IPS-20b (cell line): ENCODE results near the gene SPATA20.

Experiments used
- H3K27ac ChIP-seq: one replicate; pipeline ENCODE4 v1.5.1; 2013; ENCODE audit warnings: low read length
- H3K27me3 ChIP-seq: 2 replicates; pipeline ENCODE4 v1.6.1; 2013; ENCODE audit warnings: mild to moderate bottlenecking, low read length, inconsistent platforms; ENCODE audit not compliant: insufficient read depth
- H3K36me3 ChIP-seq: 2 replicates; pipeline ENCODE4 v1.6.1; 2013; ENCODE audit warnings: low read depth, mild to moderate bottlenecking, inconsistent platforms, low read length, moderate library complexity; ENCODE audit not compliant: insufficient read depth
- H3K4me1 ChIP-seq: 2 replicates; pipeline ENCODE4 v1.6.1; 2013; ENCODE audit warnings: mild to moderate bottlenecking, control low read depth, inconsistent platforms, low read length, moderate library complexity; ENCODE audit not compliant: insufficient read depth
- H3K4me3 ChIP-seq: 2 replicates; pipeline ENCODE4 v1.5.1; 2013; ENCODE audit warnings: mild to moderate bottlenecking, low read length, inconsistent platforms
- H3K9ac ChIP-seq: 2 replicates; pipeline ENCODE4 v1.6.1; 2013; ENCODE audit warnings: low read depth, mild to moderate bottlenecking, inconsistent platforms, low read length, moderate library complexity
- H3K9me3 ChIP-seq: 2 replicates; pipeline ENCODE4 v1.6.1; 2013; ENCODE audit warnings: mild to moderate bottlenecking, low read depth, low read length, inconsistent platforms; ENCODE audit not compliant: insufficient read depth

The SPATA20 gene

GRCh38 chr17:50596191-50597037, 49.4 kb downstream of the SPATA20 start:
- H3K4me1 ChIP-seq, result peaks cover 7% of the 10 kb centered on the region; the same call in 1 of the 2 replicates
- H3K27ac ChIP-seq, result no peak overlapping the region
- H3K27me3 ChIP-seq, result no peaks in the 10 kb centered on the region; the same call in 1 of the 2 replicates
- no peaks in the 10 kb centered on the region for H3K9me3 ChIP-seq
- no peaks in the 10 kb centered on the region for H3K36me3 ChIP-seq
- H3K4me3 ChIP-seq, result no peak overlapping the region
- H3K9ac ChIP-seq, result no peak overlapping the region

- no peaks in the 10 kb centered on the region; the same call in 1 of the 2 replicates for H3K27me3 ChIP-seq
- H3K9me3 ChIP-seq, result no peaks in the 10 kb centered on the region
- H3K4me1 ChIP-seq, result no peaks in the 10 kb centered on the region; the same call in 1 of the 2 replicates
- H3K9ac ChIP-seq, result no peak overlapping the region
- H3K36me3 ChIP-seq, result no peaks in the 10 kb centered on the region
- no peak overlapping the region for H3K4me3 ChIP-seq
- H3K27ac ChIP-seq, result no peak overlapping the region
Measured at GRCh38 chr17:50598487-50598886, 51.5 kb downstream of the SPATA20 start.

GRCh38 chr17:50599606-50600005, 52.6 kb downstream of the SPATA20 start:
- Histone ChIP-seq H3K9ac (no peak overlapping the region), H3K4me3 (no peak overlapping the region), H3K36me3 (no peaks in the 10 kb centered on the region), H3K4me1 (no peaks in the 10 kb centered on the region), H3K27me3 (no peaks in the 10 kb centered on the region; the same call in 1 of the 2 replicates), H3K27ac (no peak overlapping the region), H3K9me3 (no peaks in the 10 kb centered on the region)

DNA sequence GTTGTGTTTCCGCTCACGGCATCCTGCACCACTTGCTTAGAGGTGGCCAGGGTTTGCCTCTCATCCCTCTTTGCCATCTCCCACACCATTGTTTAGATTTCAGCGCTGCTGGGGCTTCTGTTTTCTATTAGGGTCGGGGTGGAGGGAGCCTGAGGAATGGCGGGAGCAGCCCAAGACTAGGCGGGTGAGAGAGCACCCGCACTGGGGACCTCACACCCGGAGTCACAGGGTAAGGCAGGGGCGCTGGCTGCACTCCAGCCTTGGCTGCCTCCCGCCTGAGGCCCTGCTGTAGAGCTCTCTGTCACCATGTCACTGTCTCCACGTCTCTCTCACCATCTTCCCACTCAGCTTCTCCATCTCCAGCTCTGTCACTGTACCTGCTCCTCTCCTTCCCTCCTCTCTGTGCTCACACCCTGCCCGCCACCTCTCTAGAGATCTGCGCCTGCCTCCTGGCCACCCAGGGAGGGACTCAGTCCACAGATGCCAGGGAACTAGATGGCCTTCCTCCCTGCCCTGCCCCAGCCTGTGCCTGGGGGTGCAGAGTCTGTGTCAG, 54.9 kb downstream of the SPATA20 start:
- H3K27ac ChIP-seq, result no peak overlapping the region
- H3K4me3 ChIP-seq, result no peak overlapping the region
- H3K27me3 ChIP-seq, result no peaks in the 10 kb centered on the region; the same call in 1 of the 2 replicates
- H3K9ac ChIP-seq, result no peak overlapping the region
- no peaks in the 10 kb centered on the region for H3K9me3 ChIP-seq
- H3K4me1 ChIP-seq, result no peaks in the 10 kb centered on the region
- H3K36me3 ChIP-seq, result no peaks in the 10 kb centered on the region

DNA sequence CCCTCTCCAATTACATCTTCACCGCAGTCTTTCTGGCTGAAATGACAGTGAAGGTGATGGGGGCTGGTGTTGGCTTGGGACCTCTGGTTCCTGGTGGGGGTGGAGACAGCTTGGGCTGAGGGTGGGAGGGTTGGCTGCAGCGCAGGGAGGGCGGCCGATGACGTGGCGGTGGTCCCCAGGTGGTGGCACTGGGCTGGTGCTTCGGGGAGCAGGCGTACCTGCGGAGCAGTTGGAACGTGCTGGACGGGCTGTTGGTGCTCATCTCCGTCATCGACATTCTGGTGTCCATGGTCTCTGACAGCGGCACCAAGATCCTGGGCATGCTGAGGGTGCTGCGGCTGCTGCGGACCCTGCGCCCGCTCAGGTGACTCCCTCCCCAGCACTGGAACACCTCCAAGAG, 55.9 kb downstream of the SPATA20 start:
- Histone ChIP-seq H3K4me3 (no peak overlapping the region), H3K27me3 (no peaks in the 10 kb centered on the region; the same call in 1 of the 2 replicates), H3K4me1 (no peaks in the 10 kb centered on the region), H3K36me3 (no peaks in the 10 kb centered on the region), H3K27ac (no peak overlapping the region), H3K9ac (no peak overlapping the region), H3K9me3 (no peaks in the 10 kb centered on the region)

- Histone ChIP-seq H3K27ac (no peak overlapping the region), H3K36me3 (no peaks in the 10 kb centered on the region), H3K27me3 (no peaks in the 10 kb centered on the region; the same call in 1 of the 2 replicates), H3K4me3 (no peak overlapping the region), H3K9me3 (no peaks in the 10 kb centered on the region), H3K9ac (no peak overlapping the region), H3K4me1 (no peaks in the 10 kb centered on the region)
Measured at GRCh38 chr17:50603340-50603739, 56.4 kb downstream of the SPATA20 start.

- H3K27me3 ChIP-seq, result no peaks in the 10 kb centered on the region; the same call in 1 of the 2 replicates
- H3K4me3 ChIP-seq, result no peak overlapping the region
- H3K27ac ChIP-seq, result no peak overlapping the region
- no peak overlapping the region for H3K9ac ChIP-seq
- H3K36me3 ChIP-seq, result no peaks in the 10 kb centered on the region
- no peaks in the 10 kb centered on the region; the same call in 1 of the 2 replicates for H3K4me1 ChIP-seq
- no peaks in the 10 kb centered on the region for H3K9me3 ChIP-seq
Measured at GRCh38 chr17:50604513-50604912, 57.5 kb downstream of the SPATA20 start.

DNA sequence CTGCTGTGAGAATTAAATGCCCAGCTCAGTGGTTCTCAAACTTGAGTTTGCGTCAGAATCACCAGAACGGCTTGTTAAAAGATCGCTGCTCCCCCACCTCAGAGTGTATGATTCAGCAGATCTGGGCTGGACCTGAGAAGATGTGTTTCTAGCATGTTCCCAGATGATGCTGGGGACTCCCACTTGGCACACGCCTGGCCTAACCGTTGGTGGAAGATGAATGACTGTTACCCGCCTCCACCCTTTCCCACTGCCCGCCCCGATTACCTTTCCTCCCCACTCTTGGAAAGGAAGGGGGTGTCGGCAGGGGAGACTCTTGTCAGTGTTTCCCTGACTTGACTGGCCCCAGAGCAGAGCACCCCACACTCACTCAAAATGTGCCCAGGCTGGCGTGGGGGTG, 58.5 kb downstream of the SPATA20 start:
- Histone ChIP-seq H3K27ac (no peak overlapping the region), H3K4me1 (no peaks in the 10 kb centered on the region; the same call in 1 of the 2 replicates), H3K9me3 (no peaks in the 10 kb centered on the region), H3K27me3 (no peaks in the 10 kb centered on the region; the same call in 1 of the 2 replicates), H3K9ac (no peak overlapping the region), H3K36me3 (no peaks in the 10 kb centered on the region), H3K4me3 (no peak overlapping the region)
